ENCODE measurements around the gene LHPP. TPM values are rescaled to one million over a fixed set of nuclear protein-coding genes. Genes with fewer than 3 reads are reported as not detected.

LHPP gene
- polyA plus RNA-seq, 6 donors from 2014 or later = 30.5 to 89.2 (median 55.6) TPM

GRCh38 chr10:124516746-124517397 is 55.2 kb downstream of the LHPP start:
- Mint-ChIP-seq H3K36me3 (peaks cover 0 to 9% of the 10 kb centered on the region in 2 donors), H3K4me3 (no peak overlapping the region), H3K4me1 (no peaks in the 10 kb centered on the region), H3K9me3 (no peaks in the 10 kb centered on the region), H3K27me3 (no peaks in the 10 kb centered on the region), H3K27ac (peak overlapping the region in 2 of 6 donors; percentile 2 to 10)
- ATAC-seq (ENCODE audit: low read depth in 2 of 2) (no peak), DNase-seq (no peak)

GRCh38 chr10:124517461-124517860 is 55.8 kb downstream of the LHPP start:
- DNase-seq (no peak), ATAC-seq (ENCODE audit: low read depth in 2 of 2) (no peak)
- Mint-ChIP-seq H3K36me3 (peaks cover 0 to 9% of the 10 kb centered on the region in 2 donors), H3K9me3 (no peaks in the 10 kb centered on the region), H3K4me3 (no peak overlapping the region), H3K4me1 (peaks cover 0 to under 1% (median 0%) of the 10 kb centered on the region in 3 donors), H3K27ac (no peak overlapping the region), H3K27me3 (no peaks in the 10 kb centered on the region)

GRCh38 chr10:124517931-124518330 is 56.3 kb downstream of the LHPP start:
- Mint-ChIP-seq H3K36me3 (peaks cover 0 to 5% of the 10 kb centered on the region in 2 donors), H3K4me3 (no peak overlapping the region), H3K27me3 (no peaks in the 10 kb centered on the region), H3K27ac (no peak overlapping the region), H3K4me1 (peaks cover 4 to 6% (median 4%) of the 10 kb centered on the region in 3 donors), H3K9me3 (no peaks in the 10 kb centered on the region)
- DNase-seq (no peak), ATAC-seq (ENCODE audit: low read depth in 2 of 2) (no peak)

- Mint-ChIP-seq H3K9me3 (no peaks in the 10 kb centered on the region), H3K27ac (no peak overlapping the region), H3K4me3 (no peak overlapping the region), H3K27me3 (no peaks in the 10 kb centered on the region), H3K36me3 (peaks cover 0 to 4% of the 10 kb centered on the region in 2 donors), H3K4me1 (peaks cover 8 to 10% (median 9%) of the 10 kb centered on the region in 3 donors)
- DNase-seq (no peak), ATAC-seq (ENCODE audit: low read depth in 2 of 2) (no peak)
Measured at GRCh38 chr10:124518366-124518765, 56.7 kb downstream of the LHPP start.

GRCh38 chr10:124520558-124521428 is 59.2 kb downstream of the LHPP start:
- Mint-ChIP-seq H3K27ac (peak overlapping the region in 1 of 6 donors; percentile 54), H3K36me3 (peaks cover 0 to 4% of the 10 kb centered on the region in 2 donors)
- no peak for ATAC-seq (ENCODE audit: low read depth in 2 of 2)

GRCh38 chr10:124521429-124521871 is 59.8 kb downstream of the LHPP start:
- ATAC-seq (ENCODE audit: low read depth in 2 of 2) (no peak), DNase-seq (no peak)
- Mint-ChIP-seq H3K27me3 (no peaks in the 10 kb centered on the region), H3K4me1 (peaks cover 17 to 24% (median 19%) of the 10 kb centered on the region in 3 donors), H3K9me3 (no peaks in the 10 kb centered on the region), H3K27ac (no peak overlapping the region), H3K4me3 (peak overlapping the region in 1 of 8 donors; percentile 29), H3K36me3 (peaks cover 0 to 4% of the 10 kb centered on the region in 2 donors)

More at GRCh38 chr10:124520558-124521428, 59.2 kb downstream of the LHPP start:
- H3K9me3 Mint-ChIP-seq = no peaks in the 10 kb centered on the region
- no peaks in the 10 kb centered on the region for H3K27me3 Mint-ChIP-seq
- no peak for DNase-seq
- peaks cover 17 to 24% (median 19%) of the 10 kb centered on the region in 3 donors for H3K4me1 Mint-ChIP-seq
- H3K4me3 Mint-ChIP-seq = no peak overlapping the region

- Mint-ChIP-seq H3K27ac (peak overlapping the region in 4 of 6 donors; percentile 80 to 91 (median 85)), H3K9me3 (no peaks in the 10 kb centered on the region), H3K4me1 (peaks cover 17 to 24% (median 19%) of the 10 kb centered on the region in 3 donors), H3K36me3 (peaks cover 0 to 4% of the 10 kb centered on the region in 2 donors), H3K4me3 (peak overlapping the region in 4 of 8 donors; percentile 64 to 83 (median 66)), H3K27me3 (no peaks in the 10 kb centered on the region)
- no peak for DNase-seq
- ATAC-seq (ENCODE audit: low read depth in 2 of 2) = no peak
Measured at GRCh38 chr10:124522131-124522932, 60.7 kb downstream of the LHPP start.

- H3K27ac Mint-ChIP-seq = peak overlapping the region in 5 of 6 donors; percentile 80 to 91 (median 85)
- no peaks in the 10 kb centered on the region for H3K27me3 Mint-ChIP-seq
- H3K9me3 Mint-ChIP-seq = no peaks in the 10 kb centered on the region
- ATAC-seq (ENCODE audit: low read depth in 2 of 2) = peak; percentile 79 to 82
- peak overlapping the region; percentile 17 to 86 (median 66) for H3K4me3 Mint-ChIP-seq
- H3K36me3 Mint-ChIP-seq = peaks cover 0 to 4% of the 10 kb centered on the region in 2 donors
- no peak for DNase-seq
- peaks cover 17 to 24% (median 19%) of the 10 kb centered on the region in 3 donors for H3K4me1 Mint-ChIP-seq
Measured at GRCh38 chr10:124522933-124523871, 61.6 kb downstream of the LHPP start.

GRCh38 chr10:124523901-124524300 is 62.3 kb downstream of the LHPP start:
- Mint-ChIP-seq H3K4me1 (peaks cover 17 to 24% (median 19%) of the 10 kb centered on the region in 3 donors), H3K9me3 (no peaks in the 10 kb centered on the region), H3K4me3 (peak overlapping the region in 3 of 8 donors; percentile 16 to 61 (median 39)), H3K27ac (peak overlapping the region in 2 of 6 donors; percentile 37 to 85), H3K27me3 (no peaks in the 10 kb centered on the region), H3K36me3 (peaks cover 0 to 4% of the 10 kb centered on the region in 2 donors)
- ATAC-seq (ENCODE audit: low read depth in 2 of 2) (no peak), DNase-seq (no peak)

GRCh38 chr10:124524991-124525653 is 63.5 kb downstream of the LHPP start:
- H3K4me3 Mint-ChIP-seq = no peak overlapping the region
- DNase-seq = no peak
- H3K27me3 Mint-ChIP-seq = no peaks in the 10 kb centered on the region

GRCh38 chr10:124525751-124526600 is 64.4 kb downstream of the LHPP start:
- Mint-ChIP-seq H3K27ac (peak overlapping the region in 1 of 6 donors; percentile 82), H3K9me3 (no peaks in the 10 kb centered on the region), H3K4me3 (no peak overlapping the region), H3K36me3 (no peaks in the 10 kb centered on the region), H3K4me1 (peaks cover 26 to 34% (median 28%) of the 10 kb centered on the region in 3 donors), H3K27me3 (no peaks in the 10 kb centered on the region)
- no peak for ATAC-seq (ENCODE audit: low read depth in 2 of 2)
- no peak for DNase-seq

More at GRCh38 chr10:124524991-124525653, 63.5 kb downstream of the LHPP start:
- peak overlapping the region in 3 of 6 donors; percentile 43 to 90 (median 52) for H3K27ac Mint-ChIP-seq
- H3K9me3 Mint-ChIP-seq = no peaks in the 10 kb centered on the region
- no peaks in the 10 kb centered on the region for H3K36me3 Mint-ChIP-seq
- ATAC-seq (ENCODE audit: low read depth in 2 of 2) = no peak
- H3K4me1 Mint-ChIP-seq = peaks cover 19 to 25% (median 21%) of the 10 kb centered on the region in 3 donors
